Epithelial cell of esophagus (primary cell): Measurements from ENCODE around the gene SUN3.

Experiments used
- DNase-seq: peaks from one replicate; pipeline ENCODE4 v3.0.0; 2010; ENCODE audit warnings: low read depth
- H3K4me3 ChIP-seq: 2 replicates; pipeline ENCODE4 v1.5.1; 2011; ENCODE audit warnings: mild to moderate bottlenecking, low read length, control low read depth
- CTCF ChIP-seq: IDR thresholded peaks from 2 replicates; pipeline ENCODE4 v1.5.1; 2011; ENCODE audit warnings: low read depth, mild to moderate bottlenecking, low read length, control low read depth, inconsistent platforms; ENCODE audit not compliant: insufficient read depth; ENCODE audit errors: missing control alignments

The SUN3 gene

GRCh38 chr7:48042636-48043035 is 13.7 kb upstream of the SUN3 start:
- TF ChIP-seq CTCF, result no peak
- no peak overlapping the region for H3K4me3 ChIP-seq
- no peak for DNase-seq

- TF ChIP-seq CTCF, result no peak
- no peak overlapping the region for H3K4me3 ChIP-seq
- peak; percentile 28 for DNase-seq
Measured at GRCh38 chr7:48042216-48042615, 13.3 kb upstream of the SUN3 start.

- TF ChIP-seq CTCF, result no peak
- no peak overlapping the region for H3K4me3 ChIP-seq
- DNase-seq, result peak; percentile 65
Measured at GRCh38 chr7:48041653-48041970, 12.7 kb upstream of the SUN3 start.

- no peak for DNase-seq
- H3K4me3 ChIP-seq, result no peak overlapping the region
- no peak for TF ChIP-seq CTCF
Measured at GRCh38 chr7:48040944-48041652, 12.2 kb upstream of the SUN3 start.

- no peak for DNase-seq
- no peak for TF ChIP-seq CTCF
- H3K4me3 ChIP-seq, result no peak overlapping the region
Measured at GRCh38 chr7:48038815-48039506, 10.1 kb upstream of the SUN3 start.

- peak; percentile 19 for DNase-seq
- H3K4me3 ChIP-seq, result peak overlapping the region; percentile 50
- TF ChIP-seq CTCF, result no peak
Measured at GRCh38 chr7:48035967-48036478, 7.1 kb upstream of the SUN3 start.
